ENCODE data around the gene JARID2.

DNA sequence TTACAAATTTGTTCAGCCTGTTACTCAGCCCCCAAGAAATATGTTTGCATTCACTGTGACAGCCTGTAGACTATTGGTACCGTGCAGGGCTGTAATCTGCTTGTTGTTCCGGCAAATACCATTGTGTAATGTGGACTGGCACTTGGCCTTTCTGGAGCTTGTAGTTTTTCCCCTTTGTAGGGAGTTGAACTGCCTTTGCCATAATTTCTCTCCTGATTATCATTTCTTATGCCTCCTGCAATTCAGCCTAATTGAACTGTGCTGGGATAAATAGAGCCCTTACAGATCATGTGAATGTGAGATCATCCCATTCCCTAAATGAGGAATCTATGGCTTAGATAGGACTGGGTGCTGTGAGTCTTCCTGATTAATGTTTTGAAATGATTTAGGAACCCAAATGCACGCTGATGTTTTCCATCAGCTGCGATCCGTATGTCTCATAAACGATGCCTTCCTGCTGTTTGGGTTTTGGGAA lies 185.1 kb downstream of the JARID2 start:
- TF ChIP-seq GATA2 (IDR thresholded peaks at IDR 0.05; ENCODE audit: low read depth, low read length) (no peak), GATA3 (IDR thresholded peaks at IDR 0.05; ENCODE audit: low read depth, low read length) (no peak)

Data from SH-SY5Y (cell line).